ENCODE results near the gene FOSB. TPM values are rescaled to one million over a fixed set of nuclear protein-coding genes. Genes with fewer than 3 reads are reported as not detected.

Gene FOSB
- total RNA-seq, 4 donors from 2014 or later, result 1.9 to 38.0 (median 15.6) TPM

GRCh38 chr19:45477713-45478453 lies 10.1 kb downstream of the FOSB start:
- TF ChIP-seq POLR2A (IDR thresholded peaks at IDR 0.05), result no peak
- TF ChIP-seq EP300 (IDR thresholded peaks at IDR 0.05), result no peak
- TF ChIP-seq POLR2AphosphoS5 (IDR thresholded peaks at IDR 0.05), result no peak
- TF ChIP-seq CTCF (IDR thresholded peaks at IDR 0.05), result no peak
- 7 to 11% methylated on average over 6 to 10 of the region's 12 CpGs for WGBS, 2 donors (ENCODE audit: low coverage in 1 of 2)
- Histone ChIP-seq H3K36me3 (no peaks in the 10 kb centered on the region), H3K4me3 (peak overlapping the region; percentile 59 to 73), H3K27ac (peak overlapping the region; percentile 88 to 98 (median 92)), H3K4me1 (peaks cover 0 to 17% (median 0%) of the 10 kb centered on the region in 3 donors), H3K27me3 (no peaks in the 10 kb centered on the region), H3K9me3 (no peaks in the 10 kb centered on the region)
- ATAC-seq, result no peak

GRCh38 chr19:45478454-45479238 lies 10.8 kb downstream of the FOSB start:
- Histone ChIP-seq H3K4me3 (peak overlapping the region; percentile 59 to 73), H3K27me3 (no peaks in the 10 kb centered on the region), H3K4me1 (peaks cover 0 to 17% (median 0%) of the 10 kb centered on the region in 3 donors), H3K36me3 (no peaks in the 10 kb centered on the region), H3K27ac (peak overlapping the region; percentile 88 to 98 (median 92)), H3K9me3 (no peaks in the 10 kb centered on the region)
- TF ChIP-seq POLR2AphosphoS5 (IDR thresholded peaks at IDR 0.05) (peak; percentile 15), CTCF (IDR thresholded peaks at IDR 0.05) (peak; percentile 98 to 99 (median 98)), POLR2A (IDR thresholded peaks at IDR 0.05) (peak in 1 of 2 donors; percentile 45), EP300 (IDR thresholded peaks at IDR 0.05) (no peak)
- ATAC-seq, result peak; percentile 82
- WGBS, 2 donors (ENCODE audit: low coverage in 1 of 2), result 0 to 2% methylated on average over 10 to 35 of the region's 39 CpGs

GRCh38 chr19:45483033-45483432 lies 15.2 kb downstream of the FOSB start:
- TF ChIP-seq POLR2A (IDR thresholded peaks at IDR 0.05) (no peak), EP300 (IDR thresholded peaks at IDR 0.05) (no peak), POLR2AphosphoS5 (IDR thresholded peaks at IDR 0.05) (no peak), CTCF (IDR thresholded peaks at IDR 0.05) (no peak)
- Histone ChIP-seq H3K27me3 (no peaks in the 10 kb centered on the region), H3K27ac (no peak overlapping the region), H3K4me3 (no peak overlapping the region), H3K36me3 (peaks cover 0 to 3% of the 10 kb centered on the region in 2 donors), H3K4me1 (peaks cover 0 to 21% (median 0%) of the 10 kb centered on the region in 3 donors), H3K9me3 (no peaks in the 10 kb centered on the region)
- 88 to 90% methylated on average over 4 to 5 of the region's 5 CpGs for WGBS, 2 donors (ENCODE audit: low coverage in 1 of 2)
- ATAC-seq, result no peak

DNA sequence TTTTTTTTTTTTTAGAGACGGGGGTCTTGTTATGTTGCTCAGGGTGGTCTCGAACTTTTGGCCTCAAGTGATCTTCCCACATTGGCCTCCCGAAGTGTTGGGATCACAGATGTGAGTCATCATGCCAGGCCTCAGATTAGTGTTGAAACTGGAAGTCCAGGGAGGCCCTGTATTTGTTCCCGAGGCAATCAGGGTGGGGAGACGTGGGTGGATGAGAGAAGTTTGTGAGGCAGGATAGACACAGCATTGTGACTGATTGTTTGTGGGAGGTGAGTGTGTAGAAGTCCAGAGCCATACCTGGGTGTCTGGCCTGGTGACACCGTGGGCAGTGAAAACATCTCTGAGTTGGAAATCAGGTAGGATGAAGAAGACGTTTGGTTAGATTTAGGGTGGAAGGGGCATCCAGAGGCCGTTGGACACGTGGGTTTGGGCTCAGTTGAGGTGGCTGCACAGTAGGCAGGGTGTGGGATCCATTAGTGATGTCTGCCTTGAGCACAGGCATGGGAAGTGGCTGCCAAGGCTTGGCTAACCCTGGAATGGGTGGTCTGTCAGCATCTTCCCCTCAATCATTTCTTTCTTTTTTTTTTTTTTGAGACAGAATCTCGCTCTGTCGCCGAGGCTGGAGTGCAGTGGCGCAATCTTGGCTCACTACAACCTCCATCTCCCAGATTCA lies 16.6 kb downstream of the FOSB start:
- no peaks in the 10 kb centered on the region for H3K9me3 ChIP-seq
- no peak overlapping the region for H3K4me3 ChIP-seq
- no peak for ATAC-seq
- no peaks in the 10 kb centered on the region for H3K27me3 ChIP-seq
- 60 to 73% methylated on average over 2 to 12 of the region's 13 CpGs for WGBS, 2 donors (ENCODE audit: low coverage in 1 of 2)
- no peak overlapping the region for H3K27ac ChIP-seq
- H3K4me1 ChIP-seq, result peaks cover 0 to 14% (median 0%) of the 10 kb centered on the region in 3 donors
- no peak for TF ChIP-seq CTCF (IDR thresholded peaks at IDR 0.05)
- TF ChIP-seq EP300 (IDR thresholded peaks at IDR 0.05), result no peak
- no peak for TF ChIP-seq POLR2A (IDR thresholded peaks at IDR 0.05)
- TF ChIP-seq POLR2AphosphoS5 (IDR thresholded peaks at IDR 0.05), result no peak
- H3K36me3 ChIP-seq, result peaks cover 0 to 11% of the 10 kb centered on the region in 2 donors

All from gastroesophageal sphincter (tissue), 4 donors.